ENCODE measurements around the gene TNRC6B.

DNA sequence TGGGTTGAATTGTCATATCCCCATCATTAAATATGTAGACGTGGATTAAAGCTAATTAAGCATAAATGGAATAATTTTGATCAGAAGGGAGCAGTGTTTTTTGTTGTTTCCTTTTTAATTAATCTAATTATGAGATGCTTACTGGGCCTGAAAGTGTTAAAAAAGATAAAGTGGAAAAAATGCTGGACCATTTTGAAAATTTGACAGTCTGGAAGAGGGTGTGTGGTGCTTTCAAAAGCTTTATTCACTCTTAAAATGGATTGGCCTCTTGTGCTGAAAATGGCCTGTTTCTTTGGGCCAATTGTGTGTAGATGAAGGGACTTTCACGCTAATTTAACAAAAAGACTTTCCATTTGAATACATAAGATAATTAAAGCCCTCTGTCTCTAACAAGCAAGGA, 1.8 kb downstream of the TNRC6B start:
- TF ChIP-seq, protein P1, sequence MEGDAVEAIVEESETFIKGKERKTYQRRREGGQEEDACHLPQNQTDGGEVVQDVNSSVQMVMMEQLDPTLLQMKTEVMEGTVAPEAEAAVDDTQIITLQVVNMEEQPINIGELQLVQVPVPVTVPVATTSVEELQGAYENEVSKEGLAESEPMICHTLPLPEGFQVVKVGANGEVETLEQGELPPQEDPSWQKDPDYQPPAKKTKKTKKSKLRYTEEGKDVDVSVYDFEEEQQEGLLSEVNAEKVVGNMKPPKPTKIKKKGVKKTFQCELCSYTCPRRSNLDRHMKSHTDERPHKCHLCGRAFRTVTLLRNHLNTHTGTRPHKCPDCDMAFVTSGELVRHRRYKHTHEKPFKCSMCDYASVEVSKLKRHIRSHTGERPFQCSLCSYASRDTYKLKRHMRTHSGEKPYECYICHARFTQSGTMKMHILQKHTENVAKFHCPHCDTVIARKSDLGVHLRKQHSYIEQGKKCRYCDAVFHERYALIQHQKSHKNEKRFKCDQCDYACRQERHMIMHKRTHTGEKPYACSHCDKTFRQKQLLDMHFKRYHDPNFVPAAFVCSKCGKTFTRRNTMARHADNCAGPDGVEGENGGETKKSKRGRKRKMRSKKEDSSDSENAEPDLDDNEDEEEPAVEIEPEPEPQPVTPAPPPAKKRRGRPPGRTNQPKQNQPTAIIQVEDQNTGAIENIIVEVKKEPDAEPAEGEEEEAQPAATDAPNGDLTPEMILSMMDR (IDR thresholded peaks at IDR 0.05): no peak
- TF ChIP-seq POLR2A (IDR thresholded peaks at IDR 0.05): no peak
- TF ChIP-seq POLR2AphosphoS5 (IDR thresholded peaks at IDR 0.05): no peak

Measured in breast epithelium (tissue), 3 donors.